Loucy (cell line): Measurements from ENCODE around the gene C16orf89.

Source experiments
- H2AFZ ChIP-seq: fragments of 200-600 bp; sonication (generic); 2 replicates; pipeline ENCODE4 v1.6.0; 2016; ENCODE audit warnings: antibody characterized with exemption, mild to moderate bottlenecking, low read length, moderate library complexity
- H3F3A ChIP-seq: fragments of 200-600 bp; 2 replicates; pipeline ENCODE4 v1.6.0; 2016; ENCODE audit warnings: antibody characterized with exemption, low read depth, mild to moderate bottlenecking
- H3K27me3 ChIP-seq: fragments of 200-600 bp; sonication (generic); 2 replicates; pipeline ENCODE4 v1.6.1; 2014; ENCODE audit warnings: low read length, mild to moderate bottlenecking; ENCODE audit not compliant: insufficient read depth, poor library complexity, severe bottlenecking
- H3K36me3 ChIP-seq: fragments of 200-600 bp; sonication (generic); 2 replicates; pipeline ENCODE4 v1.6.1; 2016; ENCODE audit warnings: low read length; ENCODE audit not compliant: insufficient read depth
- H3K4me1 ChIP-seq: fragments of 200-600 bp; sonication (generic); 2 replicates; pipeline ENCODE4 v1.5.1; 2014; ENCODE audit warnings: low read length, mild to moderate bottlenecking; ENCODE audit not compliant: insufficient read depth, poor library complexity, severe bottlenecking
- H3K4me2 ChIP-seq: fragments of 200-600 bp; sonication (generic); 2 replicates; pipeline ENCODE4 v1.6.0; 2014; ENCODE audit warnings: antibody characterized with exemption, low read length, low read depth, mild to moderate bottlenecking; ENCODE audit not compliant: poor library complexity, severe bottlenecking
- H3K4me3 ChIP-seq: fragments of 200-600 bp; sonication (generic); 2 replicates; pipeline ENCODE4 v1.5.1; 2014; ENCODE audit warnings: low read length, mild to moderate bottlenecking, mixed read lengths; ENCODE audit not compliant: poor library complexity, severe bottlenecking
- H3K79me2 ChIP-seq: fragments of 200-600 bp; sonication (generic); 2 replicates; pipeline ENCODE4 v1.6.1; 2014; ENCODE audit warnings: low read length; ENCODE audit not compliant: insufficient read depth
- H3K9ac ChIP-seq: fragments of 200-600 bp; sonication (generic); 2 replicates; pipeline ENCODE4 v1.6.0; 2014; ENCODE audit warnings: mild to moderate bottlenecking, low read depth, low read length, moderate library complexity; ENCODE audit not compliant: poor library complexity, severe bottlenecking
- H3K9me2 ChIP-seq: fragments of 200-600 bp; sonication (generic); replicated peaks from 2 replicates; pipeline ENCODE4 v1.6.1; 2016; ENCODE audit warnings: low read depth, low read length, mixed read lengths
- H3K9me3 ChIP-seq: fragments of 200-600 bp; sonication (generic); 2 replicates; pipeline ENCODE4 v1.6.1; 2014; ENCODE audit warnings: mild to moderate bottlenecking, antibody characterized with exemption, low read length, low read depth; ENCODE audit not compliant: insufficient read depth
- H4K20me1 ChIP-seq: fragments of 200-600 bp; sonication (generic); 2 replicates; pipeline ENCODE4 v1.6.0; 2014; ENCODE audit warnings: antibody characterized with exemption, low read length, mild to moderate bottlenecking; ENCODE audit not compliant: insufficient read depth, poor library complexity, severe bottlenecking
- CTCF ChIP-seq: fragments of 200-600 bp; sonication (generic); conservative IDR thresholded peaks from 2 replicates; pipeline ENCODE4 v1.5.1; 2014; ENCODE audit warnings: mild to moderate bottlenecking, antibody characterized with exemption, low read length
- EZH2phosphoT487 ChIP-seq: fragments of 200-600 bp; IDR thresholded peaks from 2 replicates; pipeline ENCODE4 v1.6.1; 2018; ENCODE audit warnings: antibody characterized with exemption, mild to moderate bottlenecking, moderate library complexity, borderline replicate concordance

The C16orf89 gene

GRCh38 chr16:5073279-5073629, 7.5 kb upstream of the C16orf89 start:
- TF ChIP-seq EZH2phosphoT487, result no peak
- Histone ChIP-seq H3K9ac (no peak overlapping the region), H3K27me3 (no peaks in the 10 kb centered on the region), H4K20me1 (no peaks in the 10 kb centered on the region), H3K9me2 (no peaks in the 10 kb centered on the region), H3K9me3 (no peaks in the 10 kb centered on the region), H3K4me3 (peak overlapping the region; percentile 84), H2AFZ (no peak overlapping the region), H3K36me3 (no peaks in the 10 kb centered on the region), H3K4me1 (peaks cover 5% of the 10 kb centered on the region), H3K4me2 (peak overlapping the region; percentile 79), H3K79me2 (peaks cover 5% of the 10 kb centered on the region; the same call in 1 of the 2 replicates), H3F3A (no peaks in the 10 kb centered on the region)

- Histone ChIP-seq H3K9me3 (no peaks in the 10 kb centered on the region), H3K4me3 (peak overlapping the region; percentile 84), H3K36me3 (no peaks in the 10 kb centered on the region), H3K4me1 (peaks cover 5% of the 10 kb centered on the region), H3F3A (no peaks in the 10 kb centered on the region), H3K4me2 (peak overlapping the region; percentile 79), H4K20me1 (no peaks in the 10 kb centered on the region), H3K9me2 (no peaks in the 10 kb centered on the region), H3K9ac (peak overlapping the region; percentile 72), H2AFZ (peak overlapping the region; percentile 94; the same call in 1 of the 2 replicates), H3K79me2 (peaks cover 5% of the 10 kb centered on the region; the same call in 1 of the 2 replicates), H3K27me3 (no peaks in the 10 kb centered on the region)
- TF ChIP-seq CTCF (no peak), EZH2phosphoT487 (no peak)
Observed at GRCh38 chr16:5072334-5073278, 6.8 kb upstream of the C16orf89 start.

- Histone ChIP-seq H3K4me3 (peak within 1 kb of the TSS; percentile 84), H3K9me3 (no peaks in the 10 kb centered on the region), H2AFZ (peak within 1 kb of the TSS; percentile 94)
Observed at GRCh38 chr16:5071681-5072333, 6.1 kb upstream of the C16orf89 start, which contains the start of gene ALG1. TSS of gene ALG1 (plus strand) at chr16:5071843. CDS start at chr16:5071850, 7 bp downstream.

More at GRCh38 chr16:5071681-5072333, 6.1 kb upstream of the C16orf89 start, which contains the start of gene ALG1:
- H3K79me2 ChIP-seq, result peaks cover 5% of the 10 kb centered on the region; the same call in 1 of the 2 replicates
- no peaks in the 10 kb centered on the region for H4K20me1 ChIP-seq
- H3K9me2 ChIP-seq, result no peaks in the 10 kb centered on the region
- no peak for TF ChIP-seq EZH2phosphoT487
- no peak for TF ChIP-seq CTCF
- H3K9ac ChIP-seq, result peak within 1 kb of the TSS; percentile 72
- H3K4me1 ChIP-seq, result peaks cover 5% of the 10 kb centered on the region
- peak within 1 kb of the TSS; percentile 79 for H3K4me2 ChIP-seq
- no peaks in the 10 kb centered on the region for H3K36me3 ChIP-seq
- H3K27me3 ChIP-seq, result no peaks in the 10 kb centered on the region
- H3F3A ChIP-seq, result no peaks in the 10 kb centered on the region
